Mucosa of descending colon (tissue), 3 donors: ENCODE data around the gene BPGM. TPM values are rescaled to one million over a fixed set of nuclear protein-coding genes. Genes with fewer than 3 reads are reported as not detected.
A peak's percentile ranks its signal among the peaks of the same experiment; 100 is the strongest.

ENCODE experiments used
- ATAC-seq: fragments of 200-7000 bp; cut with Tn5 transposase; one replicate; pipeline ENCODE4 v1.9.1; 2020; ENCODE audit warnings: mild to moderate bottlenecking, moderate library complexity
- DNase-seq, 3 donors: peaks; one replicate each; pipeline ENCODE4 v3.0.0-alpha.2; 2020
- H3K36me3 ChIP-seq: fragments of 200-600 bp; one replicate; pipeline ENCODE4 v1.8.0; 2021; ENCODE audit warnings: low read depth, mild to moderate bottlenecking
- H3K4me1 ChIP-seq: fragments of 200-600 bp; one replicate; pipeline ENCODE4 v1.8.0; 2021; ENCODE audit warnings: low read depth, mild to moderate bottlenecking
- H3K4me3 ChIP-seq: fragments of 200-600 bp; one replicate; pipeline ENCODE4 v1.8.0; 2021; ENCODE audit warnings: mild to moderate bottlenecking
- H3K9me3 ChIP-seq: fragments of 200-600 bp; one replicate; pipeline ENCODE4 v1.8.0; 2021; ENCODE audit warnings: mild to moderate bottlenecking
- intact Hi-C, 2 donors: fragments of 100-400 bp; cut with DNase I in 1 of 2; cut with micrococcal nuclease in 1 of 2; formaldehyde crosslinking; loops; one replicate each; pipeline versions ENCODE4 v1.11.0 to v1.11.1; 2022; cut with DNase I, micrococcal nuclease
- total RNA-seq, 3 donors: library from RNA; stranded (reverse); fragmentation: NEBNext Ultra II Directional in 2 of 3; extraction: Animal tissue kit (Norgen Biotek cat#: 25700) in 2 of 3; gene quantifications; one replicate each; pipeline versions ENCODE4 v1.2.1 to v1.2.4, GENCODE V29; 2021 to 2023
- TF ChIP-seq, protein P1 (sequence below): fragments of 200-600 bp; IDR thresholded peaks from one replicate; pipeline ENCODE4 v1.8.0; 2022; ENCODE audit warnings: antibody characterized with exemption, mild to moderate bottlenecking
- donor health status: DM: no; HTN: no; CAD: no; lungs with moderate emphysema.
- donor health status: DM: no; HTN: no; CAD: no.
- donor health status: DM: no; HTN: yes; CAD: no.

Gene BPGM
- total RNA-seq, 3 donors from 2014 or later: 9.4 to 17.3 (median 9.4) TPM

GRCh38 chr7:134724606-134725005 is 78.0 kb downstream of the BPGM start:
- Histone ChIP-seq H3K9me3 (no peaks in the 10 kb centered on the region), H3K36me3 (no peaks in the 10 kb centered on the region), H3K4me1 (no peaks in the 10 kb centered on the region), H3K4me3 (no peak overlapping the region)
- DNase-seq (no peak), ATAC-seq (peak; percentile 56)
- intact Hi-C loops: no loop called here
- TF ChIP-seq, protein P1, sequence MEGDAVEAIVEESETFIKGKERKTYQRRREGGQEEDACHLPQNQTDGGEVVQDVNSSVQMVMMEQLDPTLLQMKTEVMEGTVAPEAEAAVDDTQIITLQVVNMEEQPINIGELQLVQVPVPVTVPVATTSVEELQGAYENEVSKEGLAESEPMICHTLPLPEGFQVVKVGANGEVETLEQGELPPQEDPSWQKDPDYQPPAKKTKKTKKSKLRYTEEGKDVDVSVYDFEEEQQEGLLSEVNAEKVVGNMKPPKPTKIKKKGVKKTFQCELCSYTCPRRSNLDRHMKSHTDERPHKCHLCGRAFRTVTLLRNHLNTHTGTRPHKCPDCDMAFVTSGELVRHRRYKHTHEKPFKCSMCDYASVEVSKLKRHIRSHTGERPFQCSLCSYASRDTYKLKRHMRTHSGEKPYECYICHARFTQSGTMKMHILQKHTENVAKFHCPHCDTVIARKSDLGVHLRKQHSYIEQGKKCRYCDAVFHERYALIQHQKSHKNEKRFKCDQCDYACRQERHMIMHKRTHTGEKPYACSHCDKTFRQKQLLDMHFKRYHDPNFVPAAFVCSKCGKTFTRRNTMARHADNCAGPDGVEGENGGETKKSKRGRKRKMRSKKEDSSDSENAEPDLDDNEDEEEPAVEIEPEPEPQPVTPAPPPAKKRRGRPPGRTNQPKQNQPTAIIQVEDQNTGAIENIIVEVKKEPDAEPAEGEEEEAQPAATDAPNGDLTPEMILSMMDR: no peak

- intact Hi-C loops: no loop called here
- Histone ChIP-seq H3K4me1 (no peaks in the 10 kb centered on the region), H3K36me3 (no peaks in the 10 kb centered on the region), H3K4me3 (no peak overlapping the region), H3K9me3 (no peaks in the 10 kb centered on the region)
- DNase-seq (no peak), ATAC-seq (peak; percentile 20)
- TF ChIP-seq, protein P1: no peak
Observed at GRCh38 chr7:134726581-134726980, 79.9 kb downstream of the BPGM start.

GRCh38 chr7:134727711-134728110 is 81.1 kb downstream of the BPGM start:
- H3K9me3 ChIP-seq: no peaks in the 10 kb centered on the region
- no peak overlapping the region for H3K4me3 ChIP-seq
- no peaks in the 10 kb centered on the region for H3K36me3 ChIP-seq
- intact Hi-C loops: no loop called here
- TF ChIP-seq, protein P1: no peak
- H3K4me1 ChIP-seq: no peaks in the 10 kb centered on the region
- no peak for DNase-seq
- no peak for ATAC-seq

Other genes with a start within 250 kb of the BPGM start
- gene AKR1B1, start 187.8 kb upstream of the BPGM start, total RNA-seq: 10 to 100 TPM; 12.9 to 51.1 (median 29.2) TPM
- gene AKR1B10, start 119.3 kb upstream of the BPGM start, total RNA-seq: 100 to 1,000 TPM in 1 of 3 donors, 10 to 100 TPM in 2; 57.7 to 212 (median 93.4) TPM
- gene AKR1B15, start 97.7 kb upstream of the BPGM start, total RNA-seq: 1 to 10 TPM in 2 of 3 donors, not detected in 1; 3.1 to 8.0 TPM
- 1,000 to 10,000 TPM in 1 of 3 donors, 100 to 1,000 TPM in 1, 10 to 100 TPM in 1; 40.3 to 1,241 (median 134) TPM for gene CALD1, start 132.8 kb downstream of the BPGM start, total RNA-seq